ENCODE data around the gene RPA4.
"Not testable (repeated sequence)": the region's sequence is repeated elsewhere in the genome, so short reads cannot be mapped to it uniquely, and the experiment has no call there.

The RPA4 gene

DNA sequence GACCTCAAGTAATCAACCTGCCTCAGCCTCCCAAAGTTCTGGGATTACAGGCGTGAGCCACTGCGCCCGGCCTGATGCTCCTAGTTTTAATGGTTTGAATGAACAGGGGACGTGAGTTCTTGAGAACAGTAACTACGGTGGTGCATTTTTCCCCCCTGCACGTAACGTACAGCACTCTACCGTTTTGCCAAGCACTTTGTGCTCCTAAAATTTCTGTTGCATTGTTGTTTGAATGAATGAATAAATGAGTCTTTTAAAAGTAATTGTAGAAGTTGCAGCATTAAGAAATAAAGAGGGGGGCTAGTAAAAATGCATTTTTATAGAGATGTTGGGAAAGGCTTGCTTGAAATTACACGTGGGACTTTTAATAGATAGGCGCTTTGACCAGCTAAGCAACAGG lies at the start of gene RPA4:
Gene RPA4 (plus strand): TSS at position 301 of the 400 bp plus-strand sequence. CDS start 403 bp downstream, outside the sequence.
- H3K4me3 ChIP-seq (ENCODE audit: low read depth, low read length): no peak within 1 kb of the TSS
- TF ChIP-seq, protein P1, sequence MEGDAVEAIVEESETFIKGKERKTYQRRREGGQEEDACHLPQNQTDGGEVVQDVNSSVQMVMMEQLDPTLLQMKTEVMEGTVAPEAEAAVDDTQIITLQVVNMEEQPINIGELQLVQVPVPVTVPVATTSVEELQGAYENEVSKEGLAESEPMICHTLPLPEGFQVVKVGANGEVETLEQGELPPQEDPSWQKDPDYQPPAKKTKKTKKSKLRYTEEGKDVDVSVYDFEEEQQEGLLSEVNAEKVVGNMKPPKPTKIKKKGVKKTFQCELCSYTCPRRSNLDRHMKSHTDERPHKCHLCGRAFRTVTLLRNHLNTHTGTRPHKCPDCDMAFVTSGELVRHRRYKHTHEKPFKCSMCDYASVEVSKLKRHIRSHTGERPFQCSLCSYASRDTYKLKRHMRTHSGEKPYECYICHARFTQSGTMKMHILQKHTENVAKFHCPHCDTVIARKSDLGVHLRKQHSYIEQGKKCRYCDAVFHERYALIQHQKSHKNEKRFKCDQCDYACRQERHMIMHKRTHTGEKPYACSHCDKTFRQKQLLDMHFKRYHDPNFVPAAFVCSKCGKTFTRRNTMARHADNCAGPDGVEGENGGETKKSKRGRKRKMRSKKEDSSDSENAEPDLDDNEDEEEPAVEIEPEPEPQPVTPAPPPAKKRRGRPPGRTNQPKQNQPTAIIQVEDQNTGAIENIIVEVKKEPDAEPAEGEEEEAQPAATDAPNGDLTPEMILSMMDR (IDR thresholded peaks at IDR 0.05; ENCODE audit: low read depth, low read length): no peak
- no peak for DNase-seq (ENCODE audit: low read depth, low spot score)
- in situ Hi-C loops (cut with HindIII; ENCODE audit: low sequenced_read_pairs): no loop called here

- no peak overlapping the region for H3K4me3 ChIP-seq (ENCODE audit: low read depth, low read length)
- TF ChIP-seq, protein P1 (IDR thresholded peaks at IDR 0.05; ENCODE audit: low read depth, low read length): no peak
- in situ Hi-C loops (cut with HindIII; ENCODE audit: low sequenced_read_pairs): no loop called here
- no peak for DNase-seq (ENCODE audit: low read depth, low spot score)
Observed at GRCh38 chrX:96834137-96834536, 49.6 kb upstream of the RPA4 start.

GRCh38 chrX:96835660-96836289 lies 47.9 kb upstream of the RPA4 start:
- no peak overlapping the region for H3K4me3 ChIP-seq (ENCODE audit: low read depth, low read length)
- in situ Hi-C loops (cut with HindIII; ENCODE audit: low sequenced_read_pairs): no loop called here
- TF ChIP-seq, protein P1 (IDR thresholded peaks at IDR 0.05; ENCODE audit: low read depth, low read length): no peak
- DNase-seq (ENCODE audit: low read depth, low spot score): no peak

DNA sequence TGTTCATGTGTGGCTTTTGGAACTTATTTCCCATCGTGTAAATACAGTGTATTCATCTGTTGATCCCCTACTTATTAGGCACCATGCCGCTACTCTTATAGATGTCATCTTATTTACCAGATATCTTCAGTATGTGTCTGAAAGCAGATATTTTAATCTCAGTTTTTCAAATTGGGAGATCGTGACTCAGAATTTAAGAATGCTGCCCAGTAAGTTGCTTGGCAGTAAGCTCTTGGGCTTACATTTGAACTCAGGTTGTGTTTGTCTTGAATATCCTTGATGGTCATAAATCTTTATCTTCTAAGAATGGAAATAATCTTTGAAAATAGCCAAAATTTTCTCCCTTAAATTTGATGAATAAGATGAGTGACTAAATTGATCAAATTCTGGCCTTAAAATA lies 45.9 kb upstream of the RPA4 start:
- in situ Hi-C loops (cut with HindIII; ENCODE audit: low sequenced_read_pairs): no loop called here
- TF ChIP-seq, protein P1 (IDR thresholded peaks at IDR 0.05; ENCODE audit: low read depth, low read length): no peak
- DNase-seq (ENCODE audit: low read depth, low spot score): peak; percentile 5
- H3K4me3 ChIP-seq (ENCODE audit: low read depth, low read length): no peak overlapping the region

- TF ChIP-seq, protein P1 (IDR thresholded peaks at IDR 0.05; ENCODE audit: low read depth, low read length): no peak
- DNase-seq (ENCODE audit: low read depth, low spot score): no peak
- no peak overlapping the region for H3K4me3 ChIP-seq (ENCODE audit: low read depth, low read length)
- in situ Hi-C loops (cut with HindIII; ENCODE audit: low sequenced_read_pairs): no loop called here
Observed at GRCh38 chrX:96838537-96838936, 45.2 kb upstream of the RPA4 start.

DNA sequence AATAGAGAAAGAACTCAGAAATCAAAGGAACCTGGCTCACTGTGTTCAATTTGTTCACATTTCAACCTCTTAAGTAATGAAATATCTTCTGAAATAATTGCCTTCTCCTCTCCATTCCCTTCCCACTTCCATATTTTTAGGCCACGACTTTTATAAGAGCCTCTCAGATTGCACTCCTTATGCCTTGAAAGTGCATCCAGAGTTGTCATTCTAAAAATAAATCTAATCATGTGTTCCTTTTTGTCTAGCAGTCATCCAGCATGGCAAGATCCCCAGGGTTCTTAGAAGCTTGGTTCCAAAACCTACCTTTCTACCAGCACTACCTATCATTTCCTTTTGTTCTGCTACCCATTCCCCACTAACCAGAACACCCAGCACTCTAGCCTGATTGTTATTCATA lies 42.4 kb upstream of the RPA4 start:
- H3K4me3 ChIP-seq (ENCODE audit: low read depth, low read length): no peak overlapping the region
- TF ChIP-seq, protein P1 (IDR thresholded peaks at IDR 0.05; ENCODE audit: low read depth, low read length): no peak
- no peak for DNase-seq (ENCODE audit: low read depth, low spot score)
- in situ Hi-C loops (cut with HindIII; ENCODE audit: low sequenced_read_pairs): no loop called here

GRCh38 chrX:96841866-96842265 lies 41.8 kb upstream of the RPA4 start:
- in situ Hi-C loops (cut with HindIII; ENCODE audit: low sequenced_read_pairs); DNase-seq (ENCODE audit: low read depth, low spot score); H3K4me3 ChIP-seq (ENCODE audit: low read depth, low read length): not testable (repeated sequence)

Measured in astrocyte of the spinal cord (primary cell).